Pancreas (tissue), 10 donors: Measurements from ENCODE around the gene AP3B1. TPM values are rescaled to one million over a fixed set of nuclear protein-coding genes. Genes with fewer than 3 reads are reported as not detected.

ENCODE experiments used
- ATAC-seq, 4 donors: fragments of 200-7000 bp; cut with Tn5 transposase; one replicate each; pipeline versions ENCODE4 v1.8.0 to v1.9.1; 2020; ENCODE audit warnings: mild to moderate bottlenecking in 4 of 4, moderate library complexity in 4 of 4
- DNase-seq, 6 donors: peaks; one replicate each; pipeline ENCODE4 v3.0.0-alpha.2; 2020
- FAIRE-seq: peaks from 2 replicates; lab custom pipeline; 2012; peaks lifted over from hg19 to GRCh38; lab: Jason Lieb, UNC
- H3K27ac ChIP-seq, 4 donors: fragments of 200-600 bp; sonication (generic); 1 replicate in 3 of 4; 2 replicates in 1 of 4; pipeline versions ENCODE4 v1.5.0 to v1.8.0; 2020
- H3K27me3 ChIP-seq, 4 donors: fragments of 200-600 bp; one replicate each; pipeline ENCODE4 v1.8.0; 2021
- H3K36me3 ChIP-seq, 3 donors: fragments of 200-600 bp; sonication (generic) in 1 of 3; one replicate each; pipeline versions ENCODE4 v1.5.0 to v1.8.0; 2020 to 2021
- H3K4me1 ChIP-seq, 3 donors: fragments of 200-600 bp; one replicate each; pipeline ENCODE4 v1.8.0; 2021
- H3K4me3 ChIP-seq, 4 donors: fragments of 200-600 bp; sonication (generic) in 2 of 4; one replicate each; pipeline versions ENCODE4 v1.5.0 to v1.8.0; 2020 to 2021
- H3K9me3 ChIP-seq, 4 donors: fragments of 200-600 bp; one replicate each; pipeline ENCODE4 v1.8.0; 2021
- WGBS, 2 donors: extraction: QIAGEN DNeasy Blood & Tissue Kit; methylation state at CpG; one replicate each; pipeline ENCODE4 v1.1.7; 2013; 5-methylcytosine and 5-hydroxymethylcytosine counted together
- intact Hi-C, 3 donors: fragments of 100-400 bp; cut with DNase I; formaldehyde crosslinking; loops; one replicate each; pipeline versions ENCODE4 v1.11.1 to v1.14.2; 2022
- polyA plus RNA-seq, 2 donors: library from polyadenylated mRNA; stranded (reverse); fragments of 200-250 nt; gene quantifications; one replicate each; pipeline ENCODE4 v1.2.3, GENCODE V29; 2013
- total RNA-seq, 6 donors: library from RNA; stranded (reverse); fragmentation: NEBNext Ultra II Directional in 4 of 6; extraction: Animal tissue kit (Norgen Biotek cat#: 25700) in 4 of 6; gene quantifications; one replicate each; pipeline versions ENCODE4 v1.2.1 to v1.2.4, GENCODE V29; 2021 to 2023
- TF ChIP-seq, protein P1 (sequence below), 4 donors: fragments of 200-600 bp; sonication (generic) in 3 of 4; IDR thresholded peaks; one replicate each; pipeline versions ENCODE4 v1.5.0 to v1.8.0; 2021; ENCODE audit warnings: antibody characterized with exemption in 4 of 4
- donor health status: healthy with polysubstance abuse.
- donor health status: DM: no; HTN: no; CAD: no; lungs with moderate emphysema.
- donor health status: DM: no; HTN: no; CAD: no.
- donor health status: control.
- donor health status: control.
- donor health status: Bipolar disorder and iron deficiency.
- donor health status: DM: yes; HTN: yes; CAD: no.
- donor health status: DM: no; HTN: no; CAD: no.
- donor health status: DM: no; HTN: no; CAD: no.
- donor health status: DM: yes; HTN: yes; CAD: no.

The AP3B1 gene
- total and polyA plus RNA-seq, 8 donors = 11.9 to 26.0 (median 18.2) TPM

DNA sequence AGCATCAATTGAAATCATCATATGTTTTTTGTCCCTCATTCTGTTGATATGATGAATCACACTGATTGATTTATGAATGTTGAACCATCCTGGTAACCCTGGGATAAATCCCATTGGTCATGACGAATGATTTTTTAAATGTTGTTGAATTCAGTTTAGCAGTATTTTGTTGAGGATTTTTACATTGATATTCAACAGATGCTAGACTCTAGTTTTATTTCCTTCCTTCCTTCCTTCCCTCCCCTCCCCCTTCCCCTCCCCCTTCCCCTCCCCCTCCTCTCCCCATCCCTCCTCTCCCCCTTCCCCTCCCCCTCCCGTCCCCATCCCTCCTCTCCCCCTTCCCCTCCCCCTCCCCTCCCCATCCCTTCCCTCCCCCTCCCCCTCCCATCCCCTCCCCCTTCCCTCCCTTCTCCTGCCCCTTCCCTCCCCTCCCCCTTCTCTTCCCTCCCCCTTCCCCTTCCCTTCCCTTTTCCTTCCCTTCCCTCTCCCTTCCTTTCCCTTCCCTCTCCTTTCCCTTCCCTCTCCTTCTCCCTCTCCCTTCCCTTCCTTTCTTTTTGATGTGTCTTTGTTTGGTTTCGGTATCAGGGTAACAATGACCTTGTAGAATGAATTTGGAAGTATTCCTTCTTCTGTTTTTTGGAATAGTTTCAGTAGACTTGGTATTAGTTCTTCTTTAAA is 142.8 kb downstream of the AP3B1 start:
- Histone ChIP-seq H3K4me1 (no peaks in the 10 kb centered on the region), H3K36me3 (peaks cover 0 to 19% (median 0%) of the 10 kb centered on the region in 3 donors), H3K9me3 (no peaks in the 10 kb centered on the region), H3K27ac (no peak overlapping the region), H3K4me3 (no peak overlapping the region), H3K27me3 (no peaks in the 10 kb centered on the region)
- FAIRE-seq = no peak
- TF ChIP-seq, protein P1, sequence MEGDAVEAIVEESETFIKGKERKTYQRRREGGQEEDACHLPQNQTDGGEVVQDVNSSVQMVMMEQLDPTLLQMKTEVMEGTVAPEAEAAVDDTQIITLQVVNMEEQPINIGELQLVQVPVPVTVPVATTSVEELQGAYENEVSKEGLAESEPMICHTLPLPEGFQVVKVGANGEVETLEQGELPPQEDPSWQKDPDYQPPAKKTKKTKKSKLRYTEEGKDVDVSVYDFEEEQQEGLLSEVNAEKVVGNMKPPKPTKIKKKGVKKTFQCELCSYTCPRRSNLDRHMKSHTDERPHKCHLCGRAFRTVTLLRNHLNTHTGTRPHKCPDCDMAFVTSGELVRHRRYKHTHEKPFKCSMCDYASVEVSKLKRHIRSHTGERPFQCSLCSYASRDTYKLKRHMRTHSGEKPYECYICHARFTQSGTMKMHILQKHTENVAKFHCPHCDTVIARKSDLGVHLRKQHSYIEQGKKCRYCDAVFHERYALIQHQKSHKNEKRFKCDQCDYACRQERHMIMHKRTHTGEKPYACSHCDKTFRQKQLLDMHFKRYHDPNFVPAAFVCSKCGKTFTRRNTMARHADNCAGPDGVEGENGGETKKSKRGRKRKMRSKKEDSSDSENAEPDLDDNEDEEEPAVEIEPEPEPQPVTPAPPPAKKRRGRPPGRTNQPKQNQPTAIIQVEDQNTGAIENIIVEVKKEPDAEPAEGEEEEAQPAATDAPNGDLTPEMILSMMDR (IDR thresholded peaks at IDR 0.05) = no peak
- WGBS, 2 donors = 95% methylated on average over 2 of the region's 3 CpGs
- ATAC-seq = no peak
- DNase-seq = no peak
- intact Hi-C loops = no loop called here

DNA sequence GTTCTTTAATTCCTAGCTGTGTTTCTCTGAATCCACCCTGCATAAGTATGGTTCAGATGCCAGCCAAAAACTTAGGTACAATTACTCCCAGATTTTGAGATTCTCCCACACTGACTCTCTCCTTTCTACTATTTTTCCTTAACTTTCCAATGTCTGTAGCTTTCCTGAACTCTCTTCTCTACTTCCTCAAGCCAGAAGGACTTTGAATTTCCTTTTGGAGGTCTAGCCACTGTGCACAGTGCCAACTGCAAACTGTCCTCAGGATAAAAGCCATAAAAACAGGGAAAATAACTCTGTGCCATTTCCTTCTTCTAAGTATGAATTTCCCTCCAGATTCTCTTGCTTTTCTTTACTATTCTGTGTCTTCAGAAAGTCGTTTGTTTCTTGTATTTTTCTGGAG is 157.2 kb downstream of the AP3B1 start:
- intact Hi-C loops = no loop called here
- DNase-seq (no peak), ATAC-seq (no peak), FAIRE-seq (no peak)
- no peaks in the 10 kb centered on the region for H3K27me3 ChIP-seq
- no peaks in the 10 kb centered on the region for H3K9me3 ChIP-seq
- no peak overlapping the region for H3K27ac ChIP-seq
- H3K4me3 ChIP-seq = no peak overlapping the region
- no peaks in the 10 kb centered on the region for H3K4me1 ChIP-seq
- H3K36me3 ChIP-seq = no peaks in the 10 kb centered on the region
- TF ChIP-seq, protein P1 (IDR thresholded peaks at IDR 0.05) = no peak
- 59 to 72% methylated on average over 1 of the region's 1 CpG for WGBS, 2 donors

DNA sequence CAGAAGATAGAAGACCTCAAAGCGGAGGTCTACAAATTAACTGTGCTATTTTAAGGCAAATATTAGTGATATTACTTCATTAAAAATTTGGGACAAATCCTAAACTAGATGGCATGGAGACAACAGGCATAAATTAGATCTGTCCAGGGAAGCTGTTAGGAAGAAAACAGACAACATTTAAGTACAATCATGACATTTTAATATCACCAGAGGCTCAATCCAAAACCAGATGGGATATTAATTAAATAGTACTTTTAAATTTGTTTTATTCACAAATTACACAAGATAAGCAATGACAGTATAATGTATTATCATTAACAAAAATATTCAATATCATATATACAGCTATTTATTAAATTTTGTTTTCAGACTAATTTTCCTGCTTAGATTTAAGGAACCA is 161.1 kb downstream of the AP3B1 start:
- intact Hi-C loops = no loop called here
- no peaks in the 10 kb centered on the region for H3K27me3 ChIP-seq
- WGBS, 2 donors = 91 to 95% methylated on average over 1 of the region's 1 CpG
- ATAC-seq = no peak
- H3K36me3 ChIP-seq = no peaks in the 10 kb centered on the region
- no peaks in the 10 kb centered on the region for H3K4me1 ChIP-seq
- H3K4me3 ChIP-seq = no peak overlapping the region
- H3K27ac ChIP-seq = no peak overlapping the region
- no peaks in the 10 kb centered on the region for H3K9me3 ChIP-seq
- TF ChIP-seq, protein P1 (IDR thresholded peaks at IDR 0.05) = no peak
- DNase-seq = no peak
- FAIRE-seq = no peak

DNA sequence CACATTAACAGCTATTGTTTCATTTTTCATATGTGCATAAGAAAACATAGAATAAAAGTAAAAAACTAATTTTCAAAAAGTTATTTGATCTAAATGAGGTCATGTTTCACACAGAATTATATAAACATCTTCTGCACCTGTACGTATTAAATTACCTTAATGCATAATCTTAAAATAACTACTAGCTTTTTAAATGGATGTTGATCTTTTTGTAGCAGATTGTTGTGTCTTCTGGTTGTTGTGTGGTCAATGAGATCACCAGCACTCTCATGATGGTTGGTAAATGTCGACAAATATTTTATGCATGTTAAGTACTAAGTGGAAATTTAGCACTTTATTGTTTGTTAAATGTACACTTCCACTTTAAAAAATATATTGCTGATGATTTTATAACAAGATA is 162.0 kb downstream of the AP3B1 start:
- Histone ChIP-seq H3K27ac (no peak overlapping the region), H3K9me3 (no peaks in the 10 kb centered on the region), H3K4me1 (no peaks in the 10 kb centered on the region), H3K36me3 (no peaks in the 10 kb centered on the region), H3K4me3 (no peak overlapping the region), H3K27me3 (no peaks in the 10 kb centered on the region)
- DNase-seq (no peak), ATAC-seq (no peak), FAIRE-seq (no peak)
- intact Hi-C loops = no loop called here
- WGBS, 2 donors = 90 to 91% methylated on average over 2 of the region's 2 CpGs
- TF ChIP-seq, protein P1 (IDR thresholded peaks at IDR 0.05) = no peak

DNA sequence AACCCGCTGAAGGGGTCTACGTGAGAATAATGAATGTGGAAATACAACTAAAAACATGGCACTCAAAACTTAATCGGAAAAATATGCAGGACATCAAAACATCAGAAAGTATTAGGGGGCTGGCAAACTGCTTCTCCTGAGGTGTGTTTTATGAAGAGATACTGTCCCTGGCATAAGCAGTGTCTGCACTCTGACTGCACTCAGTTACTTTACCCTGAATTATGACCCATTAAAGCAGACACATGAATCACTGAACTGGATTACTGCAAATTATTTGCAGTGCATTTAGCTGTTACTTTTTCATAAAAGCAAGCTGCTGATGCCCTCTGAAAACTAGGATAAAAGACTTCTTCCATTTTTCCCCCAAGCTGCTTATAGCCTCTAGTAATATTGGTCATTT is 164.9 kb downstream of the AP3B1 start:
- no peaks in the 10 kb centered on the region for H3K4me1 ChIP-seq
- DNase-seq = no peak
- H3K4me3 ChIP-seq = no peak overlapping the region
- H3K27ac ChIP-seq = no peak overlapping the region
- no peak for FAIRE-seq
- 91 to 96% methylated on average over 3 of the region's 3 CpGs for WGBS, 2 donors
- H3K27me3 ChIP-seq = no peaks in the 10 kb centered on the region
- peak in 2 of 4 donors; percentile 50 to 77 for ATAC-seq
- H3K36me3 ChIP-seq = no peaks in the 10 kb centered on the region
- TF ChIP-seq, protein P1 (IDR thresholded peaks at IDR 0.05) = no peak
- intact Hi-C loops = no loop called here
- no peaks in the 10 kb centered on the region for H3K9me3 ChIP-seq
